Measurements from ENCODE around the gene GRIA3.

DNA sequence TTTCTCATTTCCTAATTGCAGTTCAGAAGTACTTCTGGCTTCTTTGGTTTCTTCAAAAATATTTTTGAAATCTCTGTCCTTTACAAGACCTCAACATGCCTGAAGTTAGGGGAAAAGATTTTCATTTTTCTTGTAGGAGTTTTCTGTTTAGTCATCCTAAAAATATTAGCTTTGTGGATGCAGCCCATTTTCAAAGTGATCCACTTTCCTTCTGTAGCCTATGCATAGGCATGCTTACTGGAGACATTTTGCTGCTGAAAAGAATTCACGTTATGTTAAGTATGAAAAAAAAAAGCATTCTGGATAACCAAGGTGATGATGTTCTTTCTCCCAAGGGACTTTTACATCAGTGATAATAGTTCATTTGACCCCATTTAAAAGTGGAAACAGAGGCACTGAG is 303.2 kb downstream of the GRIA3 start:
- TF ChIP-seq, protein P1, sequence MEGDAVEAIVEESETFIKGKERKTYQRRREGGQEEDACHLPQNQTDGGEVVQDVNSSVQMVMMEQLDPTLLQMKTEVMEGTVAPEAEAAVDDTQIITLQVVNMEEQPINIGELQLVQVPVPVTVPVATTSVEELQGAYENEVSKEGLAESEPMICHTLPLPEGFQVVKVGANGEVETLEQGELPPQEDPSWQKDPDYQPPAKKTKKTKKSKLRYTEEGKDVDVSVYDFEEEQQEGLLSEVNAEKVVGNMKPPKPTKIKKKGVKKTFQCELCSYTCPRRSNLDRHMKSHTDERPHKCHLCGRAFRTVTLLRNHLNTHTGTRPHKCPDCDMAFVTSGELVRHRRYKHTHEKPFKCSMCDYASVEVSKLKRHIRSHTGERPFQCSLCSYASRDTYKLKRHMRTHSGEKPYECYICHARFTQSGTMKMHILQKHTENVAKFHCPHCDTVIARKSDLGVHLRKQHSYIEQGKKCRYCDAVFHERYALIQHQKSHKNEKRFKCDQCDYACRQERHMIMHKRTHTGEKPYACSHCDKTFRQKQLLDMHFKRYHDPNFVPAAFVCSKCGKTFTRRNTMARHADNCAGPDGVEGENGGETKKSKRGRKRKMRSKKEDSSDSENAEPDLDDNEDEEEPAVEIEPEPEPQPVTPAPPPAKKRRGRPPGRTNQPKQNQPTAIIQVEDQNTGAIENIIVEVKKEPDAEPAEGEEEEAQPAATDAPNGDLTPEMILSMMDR (IDR thresholded peaks at IDR 0.05; ENCODE audit: insufficient read depth, low read depth, low read length), result no peak
- no peak for TF ChIP-seq EZH2 (IDR thresholded peaks at IDR 0.05; ENCODE audit: insufficient read depth, low read length)
